ENCODE measurements around the gene GZF1. TPM values are rescaled to one million over a fixed set of nuclear protein-coding genes. Genes with fewer than 3 reads are reported as not detected.
A peak's percentile ranks its signal among the peaks of the same experiment; 100 is the strongest.

GZF1 gene
- total RNA-seq, 1 donor = 19.4 TPM

DNA sequence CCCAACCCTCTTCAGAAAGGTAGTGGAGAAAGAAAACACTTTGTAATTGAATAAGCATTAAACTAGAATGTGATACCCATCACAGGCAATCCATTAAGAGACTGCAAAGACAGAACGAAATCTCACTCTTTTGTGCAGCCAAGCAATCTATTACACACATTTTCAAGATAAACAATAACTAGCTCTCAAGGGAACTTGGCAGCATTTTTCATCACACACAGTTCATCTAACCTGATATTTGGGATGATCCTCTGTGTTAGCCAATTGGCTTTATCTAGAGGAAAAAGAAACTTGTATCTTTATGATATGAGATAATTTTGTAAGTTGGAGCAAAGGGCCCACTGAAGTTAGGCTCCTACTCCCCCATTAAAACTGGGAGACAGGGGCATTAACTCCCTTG lies 1.5 kb upstream of the GZF1 start:
- H3K4me3 ChIP-seq (ENCODE audit: low read depth, low read length) = no peak overlapping the region
- no peak for TF ChIP-seq CTCF (IDR thresholded peaks at IDR 0.05; ENCODE audit: insufficient read depth, low read depth, low read length)
- no peak for DNase-seq (ENCODE audit: low read depth)

GRCh38 chr20:23361119-23361475 lies 885 bp upstream of the GZF1 start:
- TF ChIP-seq CTCF (IDR thresholded peaks at IDR 0.05; ENCODE audit: insufficient read depth, low read depth, low read length) = no peak
- peak overlapping the region; percentile 69 for H3K4me3 ChIP-seq (ENCODE audit: low read depth, low read length)
- DNase-seq (ENCODE audit: low read depth) = peak; percentile 70

- H3K4me3 ChIP-seq (ENCODE audit: low read depth, low read length) = peak overlapping the region; percentile 79
- DNase-seq (ENCODE audit: low read depth) = peak; percentile 44
- TF ChIP-seq CTCF (IDR thresholded peaks at IDR 0.05; ENCODE audit: insufficient read depth, low read depth, low read length) = no peak
Measured at GRCh38 chr20:23362392-23363256, 642 bp downstream of the GZF1 start.

- TF ChIP-seq CTCF (IDR thresholded peaks at IDR 0.05; ENCODE audit: insufficient read depth, low read depth, low read length) = no peak
- peak overlapping the region; percentile 79 for H3K4me3 ChIP-seq (ENCODE audit: low read depth, low read length)
- no peak for DNase-seq (ENCODE audit: low read depth)
Measured at GRCh38 chr20:23363257-23363649, 1.3 kb downstream of the GZF1 start.

- peak; percentile 3 for TF ChIP-seq CTCF (IDR thresholded peaks at IDR 0.05; ENCODE audit: insufficient read depth, low read depth, low read length)
- no peak for DNase-seq (ENCODE audit: low read depth)
Measured at GRCh38 chr20:23365390-23366165, 3.6 kb downstream of the GZF1 start.

DNA sequence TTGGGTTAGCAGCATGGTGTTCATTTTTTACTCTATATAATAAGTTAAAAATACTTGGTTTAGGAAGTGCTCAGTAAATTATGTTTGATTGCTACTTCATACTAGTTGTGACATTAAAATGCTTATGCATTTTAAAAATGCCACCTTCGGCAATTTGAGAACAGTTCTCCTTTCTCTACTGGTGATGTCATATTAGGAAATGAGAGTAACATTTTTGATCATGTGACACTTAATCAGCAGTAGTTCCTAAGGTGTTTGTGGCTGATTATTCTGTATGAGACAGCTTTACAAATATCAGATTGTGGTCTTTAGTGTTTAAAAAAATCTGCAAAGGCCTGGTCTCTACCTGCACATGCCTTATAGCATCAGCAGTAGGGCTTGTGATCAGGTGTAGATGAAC lies 4.4 kb downstream of the GZF1 start:
- TF ChIP-seq CTCF (IDR thresholded peaks at IDR 0.05; ENCODE audit: insufficient read depth, low read depth, low read length) = no peak
- no peak for DNase-seq (ENCODE audit: low read depth)
- no peak overlapping the region for H3K4me3 ChIP-seq (ENCODE audit: low read depth, low read length)

More at GRCh38 chr20:23365390-23366165, 3.6 kb downstream of the GZF1 start:
- no peak overlapping the region for H3K4me3 ChIP-seq (ENCODE audit: low read depth, low read length)
